ENCODE results near the gene SLC35E1. TPM values are rescaled to one million over a fixed set of nuclear protein-coding genes. Genes with fewer than 3 reads are reported as not detected.
"Not testable (repeated sequence)": the region's sequence is repeated elsewhere in the genome, so short reads cannot be mapped to it uniquely, and the experiment has no call there.

Gene SLC35E1
- total RNA-seq, 1 experiment from 2014 or later: 28.0 TPM

GRCh38 chr19:16575861-16576689 lies 3.9 kb upstream of the SLC35E1 start:
- no peak overlapping the region for H3K4me3 ChIP-seq
- DNase-seq: no peak
- H3K36me3 ChIP-seq: peaks cover 63% of the 10 kb centered on the region
- no peaks in the 10 kb centered on the region for H3K9me3 ChIP-seq
- H3K27me3 ChIP-seq: no peaks in the 10 kb centered on the region

GRCh38 chr19:16575282-16575681 lies 3.1 kb upstream of the SLC35E1 start:
- Histone ChIP-seq H3K4me3 (no peak overlapping the region), H3K36me3 (peaks cover 70% of the 10 kb centered on the region), H3K9me3 (no peaks in the 10 kb centered on the region), H3K27me3 (no peaks in the 10 kb centered on the region)
- no peak for DNase-seq

- DNase-seq: no peak
- H3K9me3 ChIP-seq: no peaks in the 10 kb centered on the region
Measured at GRCh38 chr19:16573925-16574324, 1.7 kb upstream of the SLC35E1 start.

GRCh38 chr19:16573296-16573695 lies 1.1 kb upstream of the SLC35E1 start:
- Histone ChIP-seq H3K9me3 (no peaks in the 10 kb centered on the region), H3K27me3 (no peaks in the 10 kb centered on the region), H3K36me3 (peaks cover 74% of the 10 kb centered on the region), H3K4me3 (peak overlapping the region; percentile 82)
- DNase-seq: no peak

More at GRCh38 chr19:16573925-16574324, 1.7 kb upstream of the SLC35E1 start:
- no peak overlapping the region; the same call in 1 of the 2 replicates for H3K4me3 ChIP-seq
- H3K27me3 ChIP-seq: no peaks in the 10 kb centered on the region
- peaks cover 74% of the 10 kb centered on the region for H3K36me3 ChIP-seq

GRCh38 chr19:16571822-16572331 lies 338 bp downstream of the SLC35E1 start:
- peak; percentile 49 for DNase-seq

GRCh38 chr19:16571283-16571682 lies 932 bp downstream of the SLC35E1 start:
- peak overlapping the region; percentile 82 for H3K4me3 ChIP-seq
- no peaks in the 10 kb centered on the region for H3K27me3 ChIP-seq
- peaks cover 77% of the 10 kb centered on the region for H3K36me3 ChIP-seq
- H3K9me3 ChIP-seq: no peaks in the 10 kb centered on the region
- DNase-seq: peak; percentile 81

More at GRCh38 chr19:16571822-16572331, 338 bp downstream of the SLC35E1 start:
- Histone ChIP-seq H3K27me3 (no peaks in the 10 kb centered on the region), H3K9me3 (no peaks in the 10 kb centered on the region), H3K4me3 (peak overlapping the region; percentile 82), H3K36me3 (peaks cover 77% of the 10 kb centered on the region)

- H3K9me3 ChIP-seq: no peaks in the 10 kb centered on the region
- DNase-seq: no peak
- no peaks in the 10 kb centered on the region for H3K27me3 ChIP-seq
- no peak overlapping the region for H3K4me3 ChIP-seq
- H3K36me3 ChIP-seq: peaks cover 76% of the 10 kb centered on the region
Measured at GRCh38 chr19:16569609-16570320, 2.5 kb downstream of the SLC35E1 start.

- H3K4me3 ChIP-seq: no peak overlapping the region
- no peak for DNase-seq
- H3K9me3 ChIP-seq: no peaks in the 10 kb centered on the region
- no peaks in the 10 kb centered on the region for H3K27me3 ChIP-seq
- peaks cover 90% of the 10 kb centered on the region for H3K36me3 ChIP-seq
Measured at GRCh38 chr19:16566702-16567101, 5.5 kb downstream of the SLC35E1 start.

GRCh38 chr19:16566161-16566560 lies 6.1 kb downstream of the SLC35E1 start:
- Histone ChIP-seq H3K9me3 (no peaks in the 10 kb centered on the region), H3K36me3 (peaks cover 93% of the 10 kb centered on the region)
- DNase-seq: no peak

GRCh38 chr19:16564842-16565241 lies 7.4 kb downstream of the SLC35E1 start:
- Histone ChIP-seq H3K36me3 (peaks cover 88% of the 10 kb centered on the region), H3K4me3 (no peak overlapping the region), H3K9me3 (no peaks in the 10 kb centered on the region), H3K27me3 (no peaks in the 10 kb centered on the region)
- no peak for DNase-seq

More at GRCh38 chr19:16566161-16566560, 6.1 kb downstream of the SLC35E1 start:
- H3K4me3 ChIP-seq: no peak overlapping the region
- H3K27me3 ChIP-seq: no peaks in the 10 kb centered on the region

- no peak for DNase-seq
- Histone ChIP-seq H3K9me3 (no peaks in the 10 kb centered on the region), H3K36me3 (peaks cover 87% of the 10 kb centered on the region), H3K4me3 (no peak overlapping the region), H3K27me3 (no peaks in the 10 kb centered on the region)
Measured at GRCh38 chr19:16562608-16563025, 9.6 kb downstream of the SLC35E1 start.

- H3K4me3 ChIP-seq: no peak overlapping the region
- H3K27me3 ChIP-seq: no peaks in the 10 kb centered on the region
- peaks cover 83% of the 10 kb centered on the region for H3K36me3 ChIP-seq
- no peak for DNase-seq
- no peaks in the 10 kb centered on the region for H3K9me3 ChIP-seq
Measured at GRCh38 chr19:16561382-16561781, 10.8 kb downstream of the SLC35E1 start.

GRCh38 chr19:16559780-16560276 lies 12.4 kb downstream of the SLC35E1 start:
- Histone ChIP-seq H3K36me3 (peaks cover 80% of the 10 kb centered on the region), H3K4me3 (no peak overlapping the region), H3K9me3 (no peaks in the 10 kb centered on the region), H3K27me3 (no peaks in the 10 kb centered on the region)
- DNase-seq: no peak

GRCh38 chr19:16554776-16555175 lies 17.4 kb downstream of the SLC35E1 start:
- H3K9me3 ChIP-seq: no peaks in the 10 kb centered on the region
- H3K27me3 ChIP-seq: no peaks in the 10 kb centered on the region
- H3K36me3 ChIP-seq: peaks cover 65% of the 10 kb centered on the region
- no peak overlapping the region for H3K4me3 ChIP-seq
- DNase-seq: no peak

GRCh38 chr19:16551902-16552301 lies 20.3 kb downstream of the SLC35E1 start:
- not testable (repeated sequence) for DNase-seq, H3K4me3 ChIP-seq, H3K27me3 ChIP-seq, H3K9me3 ChIP-seq
- peaks cover 45% of the 10 kb centered on the region for H3K36me3 ChIP-seq

- Histone ChIP-seq H3K4me3 (no peak overlapping the region), H3K9me3 (no peaks in the 10 kb centered on the region), H3K27me3 (no peaks in the 10 kb centered on the region), H3K36me3 (peaks cover 30% of the 10 kb centered on the region)
- no peak for DNase-seq
Measured at GRCh38 chr19:16548956-16549355, 23.3 kb downstream of the SLC35E1 start.
